NCI-H146 treated with DMSO at 0.1 percent for 48 hours (cell line): Measurements from ENCODE around the gene TUFM.
"Not testable (repeated sequence)": the region's sequence is repeated elsewhere in the genome, so short reads cannot be mapped to it uniquely, and the experiment has no call there.

ENCODE experiments used
- DNase-seq: peaks from one replicate; lab custom pipeline; 2025; ENCODE audit not compliant: unreplicated experiment; lab: John Stamatoyannopoulos, UW

TUFM gene

GRCh38 chr16:28846080-28846932, at the start of gene TUFM:
Gene TUFM (minus strand): TSS chr16:28846348. CDS start chr16:28846269, 79 bp downstream.
- DNase-seq, result peak; percentile 98

DNA sequence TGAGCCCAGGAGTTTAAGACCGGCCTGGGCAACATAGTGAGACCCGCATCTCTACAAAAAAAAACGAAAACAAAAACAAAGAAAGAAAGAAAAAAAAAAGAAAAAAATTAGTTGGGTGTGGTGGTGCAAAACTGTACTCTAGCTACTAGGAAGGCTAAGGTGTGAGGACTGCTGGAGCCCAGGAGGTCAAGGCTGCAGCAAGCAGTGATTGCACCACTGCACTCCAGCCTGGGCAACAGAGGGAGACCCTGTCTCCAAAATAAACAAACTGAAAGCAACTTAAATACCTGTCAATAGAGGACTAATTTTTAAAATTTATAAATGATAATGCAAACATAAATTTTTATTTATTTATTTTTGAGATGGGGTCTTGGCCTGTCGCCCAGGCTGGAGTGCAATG, 49.5 kb upstream of the TUFM start:
- no peak for DNase-seq

DNA sequence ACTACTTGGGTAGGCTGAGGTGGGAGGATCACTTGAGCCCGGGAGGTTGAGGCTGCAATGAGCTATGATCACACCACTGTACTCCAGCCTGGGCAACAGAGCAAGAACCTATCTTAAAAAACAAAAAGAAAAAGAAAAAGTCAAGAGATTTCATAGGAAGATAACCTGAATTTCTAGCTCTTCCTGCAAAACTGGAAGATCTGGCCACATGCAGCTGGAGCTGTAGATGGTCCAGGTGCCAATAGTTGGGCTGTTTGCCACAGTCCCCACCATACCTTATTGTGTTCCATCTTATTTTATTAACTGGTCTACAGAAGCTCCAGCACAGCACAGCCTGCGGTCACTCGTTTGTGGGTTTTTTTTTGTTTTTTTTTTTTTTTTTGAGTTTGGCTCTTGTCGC, 47.1 kb upstream of the TUFM start:
- DNase-seq, result no peak

DNA sequence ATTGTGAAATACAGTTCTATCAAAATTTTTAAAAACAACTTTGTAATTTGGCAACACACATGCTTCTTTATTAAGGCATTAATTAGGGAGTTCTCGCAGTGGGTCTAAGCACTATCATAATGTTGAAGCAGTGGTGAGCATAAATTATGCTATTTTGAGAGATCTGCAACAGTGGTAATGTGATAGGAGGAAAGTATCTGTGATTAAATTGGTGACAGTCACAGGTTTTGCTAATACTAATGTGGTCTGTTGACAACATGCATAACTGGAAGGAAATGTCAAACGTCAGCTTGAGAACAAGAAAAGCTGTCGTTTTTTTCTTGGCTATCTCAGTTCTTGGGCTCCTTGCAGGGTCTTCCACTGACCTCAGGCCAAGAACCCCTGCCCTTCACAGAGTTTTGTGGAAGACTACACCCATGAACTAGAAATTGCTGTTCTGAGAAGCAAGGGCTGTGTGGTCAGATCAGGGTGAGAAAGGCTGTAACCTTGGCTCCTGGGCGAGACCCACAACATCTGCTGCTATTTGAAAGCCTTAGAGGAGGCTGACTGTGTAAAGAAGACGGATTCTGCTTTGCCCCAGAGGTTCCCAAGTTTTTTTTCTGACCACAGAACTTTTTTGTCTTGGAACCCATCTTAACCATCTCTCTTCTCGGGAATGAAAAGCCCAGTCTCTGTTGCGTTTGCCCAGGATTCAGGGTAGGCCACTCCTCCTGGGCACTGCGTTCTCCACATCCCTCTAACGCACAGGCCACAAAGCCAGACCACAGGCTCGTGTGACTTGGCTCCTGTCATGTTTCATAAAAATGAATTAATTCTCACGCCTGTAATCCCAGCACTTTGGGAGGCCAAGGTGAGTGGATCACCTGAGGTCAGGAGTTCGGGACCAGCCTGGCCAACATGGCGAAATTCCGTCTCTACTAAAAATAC, 46.1 kb upstream of the TUFM start:
- no peak for DNase-seq

DNA sequence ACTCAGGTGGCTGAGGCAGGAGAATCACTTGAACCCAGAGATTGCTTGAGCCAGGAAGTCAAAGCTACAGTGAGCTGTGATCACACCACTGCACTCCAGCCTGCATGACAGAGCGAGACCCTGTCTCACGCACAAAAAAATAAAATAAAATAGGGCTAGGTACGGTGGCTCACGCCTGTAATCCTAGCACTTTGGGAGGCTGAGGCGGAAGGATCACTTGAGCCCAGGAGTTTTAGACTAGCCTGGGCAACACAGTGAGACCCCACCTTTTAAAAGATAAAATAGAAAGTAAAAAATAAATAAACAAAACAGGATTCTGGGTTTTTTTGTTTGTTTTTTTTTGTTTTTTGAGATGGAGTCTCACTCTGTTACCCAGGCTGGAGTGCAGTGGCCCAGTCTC, 44.2 kb upstream of the TUFM start:
- not testable (repeated sequence) for DNase-seq

GRCh38 chr16:28886945-28887344, 40.8 kb upstream of the TUFM start:
- no peak for DNase-seq

- no peak for DNase-seq
These were observed 37.9 kb upstream of the TUFM start for GRCh38 chr16:28884045-28884444.

DNA sequence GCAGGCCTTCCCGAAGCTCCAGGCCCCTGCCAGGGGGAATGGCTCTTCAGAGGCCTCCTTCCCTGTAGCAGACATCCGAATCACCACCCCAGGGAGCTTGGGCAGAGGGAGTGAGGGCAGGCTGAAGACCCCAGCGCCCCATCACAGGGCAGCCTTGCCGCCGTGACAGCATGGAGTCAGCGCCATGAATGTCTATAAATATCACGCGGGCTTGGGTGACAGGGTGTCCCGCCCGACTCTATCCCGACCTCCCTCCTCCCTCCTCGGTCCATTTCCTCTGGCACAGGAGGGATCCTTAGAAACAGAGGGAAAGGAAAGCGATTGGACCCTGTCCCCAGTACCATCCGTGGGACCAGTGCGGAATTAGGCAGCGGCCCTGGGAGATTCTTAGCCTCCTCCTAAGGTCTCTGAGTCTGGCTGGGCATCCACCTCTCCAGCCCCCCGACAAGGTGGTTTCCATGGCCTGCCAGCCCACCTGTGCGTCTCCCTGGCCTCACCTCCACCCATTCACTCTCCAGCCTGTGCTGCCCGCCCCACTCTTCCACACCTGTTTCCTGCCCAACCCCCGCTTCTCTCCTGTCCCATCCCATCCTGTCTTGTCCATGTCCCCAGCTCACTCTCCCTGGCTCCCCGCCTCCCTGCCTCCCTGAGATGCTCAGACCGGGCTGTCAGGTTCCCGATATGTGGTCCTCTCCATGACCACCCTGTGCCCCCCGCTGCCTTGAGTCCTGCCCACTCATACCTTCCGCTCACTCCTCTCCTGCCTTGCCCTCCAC, 37.3 kb upstream of the TUFM start:
- no peak for DNase-seq

- no peak for DNase-seq
These were observed 36.5 kb upstream of the TUFM start for GRCh38 chr16:28882551-28883160.

DNA sequence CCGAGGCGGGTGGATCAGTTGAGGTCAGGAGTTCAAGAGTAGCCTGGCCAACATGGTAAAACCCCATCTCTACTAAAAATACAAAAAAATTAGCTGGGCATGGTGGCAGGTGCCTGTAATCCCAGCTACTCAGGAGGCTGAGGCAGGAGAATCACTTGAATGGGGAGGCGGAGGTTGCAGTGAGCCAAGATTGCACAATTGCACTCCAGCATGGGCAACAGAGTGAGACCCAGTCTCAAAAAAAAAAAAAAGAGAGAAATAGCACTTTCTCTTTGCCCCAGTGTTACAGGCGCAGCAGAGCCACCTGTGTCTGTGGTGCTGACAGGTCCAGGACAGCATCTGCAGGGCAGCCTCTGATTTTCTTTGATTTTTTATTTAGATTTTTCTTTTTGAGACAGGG, 35.4 kb upstream of the TUFM start:
- DNase-seq, result not testable (repeated sequence)

GRCh38 chr16:28880955-28881354, 34.8 kb upstream of the TUFM start:
- DNase-seq, result no peak

GRCh38 chr16:28880589-28880915, 34.4 kb upstream of the TUFM start:
- no peak for DNase-seq

DNA sequence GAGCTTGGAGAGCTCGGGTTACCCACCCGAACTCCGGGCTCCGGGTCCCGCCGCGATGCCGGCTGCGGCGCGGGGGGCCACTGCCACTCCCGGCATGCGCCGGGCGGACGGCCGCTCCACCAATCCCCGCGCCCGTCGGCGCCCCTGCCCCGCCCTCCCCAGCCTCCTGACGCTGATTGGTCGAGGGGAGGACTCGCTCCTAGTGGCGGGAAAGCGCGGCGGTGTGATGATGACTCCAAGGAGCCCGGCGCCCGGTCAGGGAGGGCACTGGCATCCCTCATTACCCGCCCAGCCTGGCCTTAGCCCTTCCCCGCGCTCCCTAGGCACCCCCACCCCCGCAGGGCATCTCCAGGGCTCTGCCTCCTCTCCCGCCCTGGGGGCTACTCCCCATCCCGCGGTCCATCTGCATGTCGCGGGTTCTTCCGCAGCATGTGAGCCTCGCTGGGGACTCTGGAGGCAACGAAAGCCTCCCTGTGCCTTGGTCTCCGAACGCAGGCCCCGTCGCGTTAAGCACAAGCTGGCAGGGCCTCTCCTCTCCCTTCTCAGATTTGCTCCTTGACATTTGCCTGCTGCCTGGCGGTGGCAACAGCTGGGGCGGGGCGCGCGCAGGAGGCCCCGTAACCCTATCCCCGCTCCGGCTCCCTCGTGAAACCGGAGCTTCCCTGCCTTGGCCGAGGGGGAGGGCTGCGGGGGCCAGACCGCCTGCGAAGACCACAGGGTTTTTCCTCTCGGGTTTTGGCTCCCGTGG, 33.9 kb upstream of the TUFM start:
- peak; percentile 91 for DNase-seq

GRCh38 chr16:28879261-28879840, 33.2 kb upstream of the TUFM start:
- DNase-seq, result no peak

DNA sequence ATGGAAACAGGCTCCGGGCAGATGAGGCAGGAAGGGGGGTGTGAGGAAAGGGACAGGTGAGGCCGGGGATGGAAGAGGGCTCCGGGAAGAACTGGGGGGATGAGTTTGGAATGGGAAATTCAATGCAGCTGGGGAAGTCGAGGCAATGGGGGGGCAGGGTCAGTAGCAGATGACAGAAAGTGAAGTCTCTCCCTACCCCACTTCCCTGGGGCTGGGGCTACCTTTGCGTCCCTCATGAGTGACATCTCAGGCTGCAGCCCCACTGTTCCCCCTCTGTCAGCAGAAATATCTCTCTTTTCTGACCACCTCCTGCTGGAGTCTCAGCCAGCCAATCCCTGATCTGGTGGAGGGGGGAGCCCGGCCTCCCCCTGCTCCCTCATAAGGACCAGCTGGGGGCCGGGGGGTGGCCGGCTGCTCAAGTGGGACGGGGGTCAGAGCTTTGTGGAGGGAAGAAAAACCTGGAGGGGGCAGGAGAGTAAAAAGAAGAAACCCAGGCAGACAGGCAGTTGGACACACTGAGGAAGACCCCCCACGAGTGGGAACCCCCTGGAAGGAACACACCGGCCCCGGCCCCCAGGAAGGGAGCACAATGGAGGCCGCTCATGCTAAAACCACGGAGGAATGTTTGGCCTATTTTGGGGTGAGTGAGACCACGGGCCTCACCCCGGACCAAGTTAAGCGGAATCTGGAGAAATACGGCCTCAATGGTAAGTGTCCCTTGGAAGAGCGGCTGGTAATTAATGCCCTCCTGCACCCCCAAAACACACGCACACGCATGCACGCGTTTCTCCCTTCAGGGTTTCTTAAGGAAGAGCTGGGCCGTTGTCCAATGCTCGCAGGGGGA, 32.2 kb upstream of the TUFM start, which contains the start of gene ATP2A1:
Gene ATP2A1 (plus strand): TSS at position 406 of the 844 bp plus-strand sequence. CDS start 184 bp downstream, at position 590.
- DNase-seq, result no peak

GRCh38 chr16:28877655-28878000, 31.5 kb upstream of the TUFM start:
- no peak for DNase-seq

- DNase-seq, result no peak
These were observed 31.0 kb upstream of the TUFM start for GRCh38 chr16:28876973-28877654.

GRCh38 chr16:28876019-28876659, 30.0 kb upstream of the TUFM start:
- DNase-seq, result no peak
